Esophagus squamous epithelium (tissue), 5 donors: ENCODE measurements around the gene ATP8B1. TPM values are rescaled to one million over a fixed set of nuclear protein-coding genes. Genes with fewer than 3 reads are reported as not detected.

Experiments used
- DNase-seq: peaks from one replicate; lab custom pipeline; 2025; lab: John Stamatoyannopoulos, UW
- H3K27ac ChIP-seq, 4 donors: fragments of 200-600 bp; sonication (generic); one replicate each; pipeline ENCODE4 v1.5.1; 2016 to 2019; ENCODE audit warnings: mild to moderate bottlenecking in 1 of 4
- H3K27me3 ChIP-seq, 4 donors: fragments of 200-600 bp; sonication (generic); 1 replicate in 3 of 4; 2 replicates in 1 of 4; pipeline versions ENCODE4 v1.5.1 to v1.6.0; 2017 to 2021; ENCODE audit warnings: antibody characterized with exemption in 1 of 4
- H3K36me3 ChIP-seq, 3 donors: fragments of 200-600 bp; sonication (generic); one replicate each; pipeline ENCODE4 v1.5.1; 2016 to 2019
- H3K4me1 ChIP-seq, 3 donors: fragments of 200-600 bp; sonication (generic); one replicate each; pipeline ENCODE4 v1.5.1; 2017 to 2019
- H3K4me3 ChIP-seq, 4 donors: fragments of 200-600 bp; sonication (generic); 1 replicate in 3 of 4; 2 replicates in 1 of 4; pipeline ENCODE4 v1.5.1; 2016 to 2019; ENCODE audit warnings: mild to moderate bottlenecking in 2 of 4, moderate library complexity in 1 of 4
- H3K9me3 ChIP-seq, 3 donors: fragments of 200-600 bp; sonication (generic); one replicate each; pipeline ENCODE4 v1.5.1; 2016 to 2019
- POLR2A ChIP-seq, 4 donors: fragments of 450-650 bp; IDR thresholded peaks; one replicate each; pipeline ENCODE4 v1.6.1; 2017; ENCODE audit warnings: antibody characterized with exemption in 4 of 4, mild to moderate bottlenecking in 4 of 4, moderate library complexity in 3 of 4
- WGBS, 2 donors: methylation state at CpG; one replicate each; pipeline ENCODE4 v1.1.5; 2018; 5-methylcytosine and 5-hydroxymethylcytosine counted together
- intact Hi-C: fragments of 100-400 bp; cut with DNase I; formaldehyde crosslinking; loops from one replicate; pipeline ENCODE4 v1.15.0; 2022
- total RNA-seq, 4 donors: library from RNA; depleted of rRNA; stranded (reverse); fragments of >200 nt; gene quantifications; one replicate each; pipeline ENCODE4 v1.1.0, GENCODE V29; 2016
- TF ChIP-seq, protein P1 (sequence below), 6 experiments: fragments of 450-650 bp in 4 of 6; fragments of 200-600 bp in 2 of 6; sonication (generic) in 2 of 6; IDR thresholded peaks; one replicate each; pipeline ENCODE4 v1.5.1; 2016 to 2019; ENCODE audit warnings: antibody characterized with exemption in 6 of 6, mild to moderate bottlenecking in 4 of 6, moderate library complexity in 4 of 6
- donor health status: DM: yes; HTN: yes; CAD: no.

ATP8B1 gene
- total RNA-seq, 4 donors from 2014 or later, result 20.2 to 39.1 (median 35.6) TPM

DNA sequence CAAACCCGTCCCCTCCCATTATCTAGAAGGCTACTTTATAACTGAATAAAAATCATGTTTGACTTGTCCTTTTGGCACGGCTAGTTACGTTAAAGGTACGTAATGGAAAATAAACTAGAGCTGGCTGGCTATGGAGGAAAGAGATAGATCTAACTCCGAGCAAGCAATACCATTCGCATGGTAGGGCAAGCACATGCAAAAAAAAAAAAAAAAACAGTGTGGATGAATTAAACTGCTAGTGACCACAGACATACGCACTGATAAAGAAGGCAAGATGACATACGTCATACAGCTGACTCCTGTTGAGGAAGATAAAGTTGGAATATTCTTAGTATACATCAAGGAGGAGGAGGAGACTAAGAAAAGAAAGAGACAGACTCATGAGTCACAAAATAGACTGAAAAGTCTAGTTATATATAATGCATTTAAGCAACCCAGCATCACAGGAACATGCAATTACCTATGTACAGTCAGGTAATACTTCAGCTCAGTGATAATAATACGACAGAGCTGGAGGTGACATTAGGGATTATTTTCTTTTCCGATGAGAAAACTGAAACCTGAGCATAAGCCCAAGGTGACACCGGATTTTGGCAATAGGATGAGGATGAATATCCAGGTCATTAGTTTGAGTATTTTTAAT is 143.5 kb downstream of the ATP8B1 start:
- TF ChIP-seq, protein P1, sequence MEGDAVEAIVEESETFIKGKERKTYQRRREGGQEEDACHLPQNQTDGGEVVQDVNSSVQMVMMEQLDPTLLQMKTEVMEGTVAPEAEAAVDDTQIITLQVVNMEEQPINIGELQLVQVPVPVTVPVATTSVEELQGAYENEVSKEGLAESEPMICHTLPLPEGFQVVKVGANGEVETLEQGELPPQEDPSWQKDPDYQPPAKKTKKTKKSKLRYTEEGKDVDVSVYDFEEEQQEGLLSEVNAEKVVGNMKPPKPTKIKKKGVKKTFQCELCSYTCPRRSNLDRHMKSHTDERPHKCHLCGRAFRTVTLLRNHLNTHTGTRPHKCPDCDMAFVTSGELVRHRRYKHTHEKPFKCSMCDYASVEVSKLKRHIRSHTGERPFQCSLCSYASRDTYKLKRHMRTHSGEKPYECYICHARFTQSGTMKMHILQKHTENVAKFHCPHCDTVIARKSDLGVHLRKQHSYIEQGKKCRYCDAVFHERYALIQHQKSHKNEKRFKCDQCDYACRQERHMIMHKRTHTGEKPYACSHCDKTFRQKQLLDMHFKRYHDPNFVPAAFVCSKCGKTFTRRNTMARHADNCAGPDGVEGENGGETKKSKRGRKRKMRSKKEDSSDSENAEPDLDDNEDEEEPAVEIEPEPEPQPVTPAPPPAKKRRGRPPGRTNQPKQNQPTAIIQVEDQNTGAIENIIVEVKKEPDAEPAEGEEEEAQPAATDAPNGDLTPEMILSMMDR (IDR thresholded peaks at IDR 0.05), result no peak
- TF ChIP-seq POLR2A (IDR thresholded peaks at IDR 0.05), result no peak
- Histone ChIP-seq H3K36me3 (peaks cover 0 to 100% (median 16%) of the 10 kb centered on the region in 3 donors), H3K27ac (no peak overlapping the region), H3K9me3 (peaks cover 0 to 14% (median 10%) of the 10 kb centered on the region in 3 donors), H3K27me3 (no peaks in the 10 kb centered on the region), H3K4me3 (no peak overlapping the region), H3K4me1 (no peaks in the 10 kb centered on the region)
- intact Hi-C loops, result loop anchor here (10.0 kb wide), 1 partner anchor 155 kb away; no protein-coding TSS in a partner anchor
- WGBS, 2 donors, result 83 to 90% methylated on average over 11 of the region's 11 CpGs
- no peak for DNase-seq

DNA sequence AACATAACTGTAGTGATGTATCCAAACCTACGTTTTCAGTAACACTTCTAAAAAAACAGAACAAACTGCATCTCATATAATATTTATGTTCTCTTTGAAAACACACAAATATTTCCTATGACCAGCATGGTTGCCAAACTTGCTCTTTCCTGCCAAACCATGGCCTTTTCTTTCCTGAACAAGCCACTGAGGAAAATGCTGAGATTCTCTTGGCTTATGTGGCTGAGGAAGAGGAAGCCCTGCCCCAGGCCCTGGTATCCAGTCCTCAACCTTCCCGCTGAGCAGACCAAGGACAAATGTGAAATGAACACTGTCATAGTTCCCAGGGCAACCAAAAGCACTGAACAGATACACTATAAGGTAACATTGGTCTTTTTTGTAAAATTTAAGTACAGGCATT is 145.6 kb downstream of the ATP8B1 start:
- no peak for TF ChIP-seq POLR2A (IDR thresholded peaks at IDR 0.05)
- TF ChIP-seq, protein P1 (IDR thresholded peaks at IDR 0.05), result no peak

DNA sequence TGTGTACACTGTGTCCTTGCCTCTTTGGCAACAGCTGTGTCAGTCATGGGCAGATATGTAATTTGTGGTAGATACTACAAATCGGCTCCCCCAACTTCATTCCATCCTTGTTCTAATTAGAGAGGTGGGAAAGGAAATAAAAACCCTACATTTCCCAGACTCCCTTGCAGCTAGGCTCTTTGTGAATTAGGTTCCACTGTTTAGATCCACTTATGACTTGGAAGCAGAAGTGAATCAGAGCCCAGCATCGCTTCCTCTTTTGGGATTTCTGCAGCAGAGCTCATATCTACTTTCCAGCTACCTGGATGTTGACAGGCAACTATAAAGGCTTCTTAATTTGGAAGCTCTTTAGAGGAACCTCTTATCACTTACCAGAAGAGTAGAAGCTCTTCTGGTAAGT is 147.4 kb downstream of the ATP8B1 start:
- Histone ChIP-seq H3K4me3 (no peak overlapping the region), H3K4me1 (no peaks in the 10 kb centered on the region), H3K27me3 (no peaks in the 10 kb centered on the region), H3K36me3 (peaks cover 4 to 100% (median 16%) of the 10 kb centered on the region in 3 donors), H3K9me3 (peaks cover 0 to 14% (median 10%) of the 10 kb centered on the region in 3 donors), H3K27ac (no peak overlapping the region)
- intact Hi-C loops, result loop anchor here (10.0 kb wide), 1 partner anchor 159 kb away; no protein-coding TSS in a partner anchor
- WGBS, 2 donors, result 87 to 97% methylated on average over 2 of the region's 2 CpGs
- no peak for DNase-seq
- TF ChIP-seq POLR2A (IDR thresholded peaks at IDR 0.05), result no peak
- TF ChIP-seq, protein P1 (IDR thresholded peaks at IDR 0.05), result no peak

More for the DNA sequence above, 145.6 kb downstream of the ATP8B1 start:
- peaks cover 0 to 14% (median 10%) of the 10 kb centered on the region in 3 donors for H3K9me3 ChIP-seq
- no peaks in the 10 kb centered on the region for H3K27me3 ChIP-seq
- no peaks in the 10 kb centered on the region for H3K4me1 ChIP-seq
- WGBS, 2 donors, result 59 to 78% methylated on average over 2 of the region's 2 CpGs
- H3K36me3 ChIP-seq, result peaks cover 0 to 100% (median 16%) of the 10 kb centered on the region in 3 donors
- no peak overlapping the region for H3K4me3 ChIP-seq
- intact Hi-C loops, result loop anchor here (10.0 kb wide), 1 partner anchor 157 kb away; no protein-coding TSS in a partner anchor
- DNase-seq, result no peak
- H3K27ac ChIP-seq, result peak overlapping the region in 1 of 4 donors; percentile 38

DNA sequence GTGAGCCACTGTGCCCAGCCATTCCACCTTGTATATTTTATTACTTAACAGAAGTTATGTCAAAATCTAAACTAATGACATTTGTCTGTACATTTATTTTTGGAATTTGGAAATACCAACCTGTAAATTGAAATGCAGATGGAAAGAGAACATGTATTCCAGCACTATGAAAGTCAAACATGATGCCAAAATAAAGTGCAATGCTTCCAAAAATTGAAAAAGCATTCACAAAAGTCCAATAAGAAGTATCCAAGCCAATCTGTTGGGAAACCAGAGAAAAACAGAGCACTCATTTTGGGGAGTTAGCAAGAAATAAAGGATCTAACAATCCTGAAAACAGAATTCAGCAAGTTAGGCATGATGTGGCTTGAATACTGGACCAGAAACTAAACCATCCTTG is 151.2 kb downstream of the ATP8B1 start:
- TF ChIP-seq, protein P1 (IDR thresholded peaks at IDR 0.05), result no peak
- TF ChIP-seq POLR2A (IDR thresholded peaks at IDR 0.05), result no peak
- H3K9me3 ChIP-seq, result peaks cover 0 to 14% (median 10%) of the 10 kb centered on the region in 3 donors
- DNase-seq, result no peak
- H3K36me3 ChIP-seq, result peaks cover 4 to 97% (median 10%) of the 10 kb centered on the region in 3 donors
- intact Hi-C loops, result loop anchor here (10.0 kb wide), 1 partner anchor 163 kb away; no protein-coding TSS in a partner anchor
- H3K27me3 ChIP-seq, result no peaks in the 10 kb centered on the region
- peaks cover 0 to 14% (median 9%) of the 10 kb centered on the region in 3 donors for H3K4me1 ChIP-seq
- no peak overlapping the region for H3K4me3 ChIP-seq
- no peak overlapping the region for H3K27ac ChIP-seq
